ENCODE measurements around the gene BAIAP2. TPM values are rescaled to one million over a fixed set of nuclear protein-coding genes. Genes with fewer than 3 reads are reported as not detected.

BAIAP2 gene
- total RNA-seq, 2 donors from 2014 or later: 8.0 to 11.5 TPM

DNA sequence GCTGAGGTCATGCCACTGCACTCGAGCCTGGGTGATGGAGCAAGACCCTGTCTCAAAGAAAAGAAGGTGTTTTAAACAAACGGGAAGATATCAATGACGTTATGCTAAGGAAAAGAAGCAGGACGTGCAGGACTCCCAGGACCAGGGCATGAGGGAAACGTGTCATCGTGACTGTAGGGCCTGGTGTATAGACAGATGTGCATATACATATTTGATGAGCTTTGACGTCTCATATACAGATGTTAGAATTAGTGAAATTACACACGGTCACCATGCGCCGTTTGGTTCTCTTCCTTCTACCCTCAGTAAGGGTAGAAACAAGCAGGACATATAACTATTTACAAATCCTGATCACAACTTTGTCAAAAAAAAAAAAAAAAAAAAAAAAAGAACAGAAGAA, 112.8 kb downstream of the BAIAP2 start:
- Histone ChIP-seq H3K36me3 (replicated peaks in 1 of 2; ENCODE audit: insufficient read depth in 1 of 2, low read depth in 2 of 2) (no peaks in the 10 kb centered on the region), H3K27ac (no peak overlapping the region), H3K9me3 (no peaks in the 10 kb centered on the region), H3K27me3 (no peaks in the 10 kb centered on the region), H3K4me3 (no peak overlapping the region), H3K4me1 (peaks cover 9% of the 10 kb centered on the region)
- 82 to 90% methylated on average over 10 of the region's 10 CpGs for WGBS, 2 donors
- ATAC-seq (no peak), DNase-seq (no peak)
- no peak for TF ChIP-seq POLR2A (IDR thresholded peaks at IDR 0.05)
- TF ChIP-seq, protein P1, sequence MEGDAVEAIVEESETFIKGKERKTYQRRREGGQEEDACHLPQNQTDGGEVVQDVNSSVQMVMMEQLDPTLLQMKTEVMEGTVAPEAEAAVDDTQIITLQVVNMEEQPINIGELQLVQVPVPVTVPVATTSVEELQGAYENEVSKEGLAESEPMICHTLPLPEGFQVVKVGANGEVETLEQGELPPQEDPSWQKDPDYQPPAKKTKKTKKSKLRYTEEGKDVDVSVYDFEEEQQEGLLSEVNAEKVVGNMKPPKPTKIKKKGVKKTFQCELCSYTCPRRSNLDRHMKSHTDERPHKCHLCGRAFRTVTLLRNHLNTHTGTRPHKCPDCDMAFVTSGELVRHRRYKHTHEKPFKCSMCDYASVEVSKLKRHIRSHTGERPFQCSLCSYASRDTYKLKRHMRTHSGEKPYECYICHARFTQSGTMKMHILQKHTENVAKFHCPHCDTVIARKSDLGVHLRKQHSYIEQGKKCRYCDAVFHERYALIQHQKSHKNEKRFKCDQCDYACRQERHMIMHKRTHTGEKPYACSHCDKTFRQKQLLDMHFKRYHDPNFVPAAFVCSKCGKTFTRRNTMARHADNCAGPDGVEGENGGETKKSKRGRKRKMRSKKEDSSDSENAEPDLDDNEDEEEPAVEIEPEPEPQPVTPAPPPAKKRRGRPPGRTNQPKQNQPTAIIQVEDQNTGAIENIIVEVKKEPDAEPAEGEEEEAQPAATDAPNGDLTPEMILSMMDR (IDR thresholded peaks at IDR 0.05): no peak
- intact Hi-C loops (cut with DNase I): loop anchor here (10.0 kb wide), 1 partner anchor 87 kb away; the partner anchor contains the start of genes NDUFAF8 and TEPSIN

GRCh38 chr17:81148571-81148970, 113.6 kb downstream of the BAIAP2 start:
- TF ChIP-seq, protein P1 (IDR thresholded peaks at IDR 0.05): no peak
- no peak for TF ChIP-seq POLR2A (IDR thresholded peaks at IDR 0.05)
- Histone ChIP-seq H3K27me3 (no peaks in the 10 kb centered on the region), H3K4me1 (no peaks in the 10 kb centered on the region), H3K36me3 (replicated peaks in 1 of 2; ENCODE audit: insufficient read depth in 1 of 2, low read depth in 2 of 2) (no peaks in the 10 kb centered on the region), H3K27ac (no peak overlapping the region), H3K4me3 (no peak overlapping the region), H3K9me3 (no peaks in the 10 kb centered on the region)
- 80 to 93% methylated on average over 13 to 14 of the region's 15 CpGs for WGBS, 2 donors
- ATAC-seq (no peak), DNase-seq (no peak)
- intact Hi-C loops (cut with DNase I): loop anchor here (10.0 kb wide), 1 partner anchor 86 kb away; the partner anchor contains the start of genes NDUFAF8 and TEPSIN

DNA sequence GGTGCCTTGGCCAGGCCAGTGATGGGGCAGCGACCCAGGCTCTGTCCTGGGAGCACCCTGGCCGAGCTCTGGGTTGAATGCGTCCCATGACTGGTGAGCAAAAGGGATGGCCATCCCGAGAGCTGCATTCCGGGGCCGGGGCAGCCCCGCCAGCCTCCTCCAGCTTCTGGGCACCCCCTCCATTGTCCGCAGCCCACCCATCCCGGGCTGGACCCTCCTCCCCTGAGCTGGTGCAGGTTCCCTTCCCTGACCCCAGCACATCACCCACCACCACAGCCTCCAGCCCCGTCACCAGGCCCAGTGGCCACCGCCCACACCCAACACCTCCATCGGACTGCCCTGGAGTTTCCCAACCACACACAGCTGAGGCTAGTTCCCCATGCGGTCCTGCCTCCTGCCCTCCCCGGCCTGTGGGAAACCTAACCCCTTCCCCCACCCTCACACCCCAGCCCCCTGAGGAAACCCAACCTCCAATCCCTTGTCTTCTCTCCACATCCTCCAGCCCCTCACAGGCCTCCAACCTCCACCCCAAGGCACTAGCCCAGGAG, 114.1 kb downstream of the BAIAP2 start:
- TF ChIP-seq, protein P1 (IDR thresholded peaks at IDR 0.05): no peak
- TF ChIP-seq POLR2A (IDR thresholded peaks at IDR 0.05): no peak
- Histone ChIP-seq H3K9me3 (no peaks in the 10 kb centered on the region), H3K27ac (no peak overlapping the region), H3K36me3 (replicated peaks in 1 of 2; ENCODE audit: insufficient read depth in 1 of 2, low read depth in 2 of 2) (no peaks in the 10 kb centered on the region), H3K4me3 (no peak overlapping the region), H3K27me3 (no peaks in the 10 kb centered on the region), H3K4me1 (no peaks in the 10 kb centered on the region)
- 85 to 89% methylated on average over 11 to 14 of the region's 14 CpGs for WGBS, 2 donors
- DNase-seq: peak in 1 of 4 donors; percentile 22
- no peak for ATAC-seq
- intact Hi-C loops (cut with DNase I): loop anchor here (10.0 kb wide), 1 partner anchor 86 kb away; the partner anchor contains the start of genes NDUFAF8 and TEPSIN

- ATAC-seq (no peak), DNase-seq (peak in 1 of 4 donors; percentile 59)
- Histone ChIP-seq H3K4me3 (no peak overlapping the region), H3K36me3 (replicated peaks in 1 of 2; ENCODE audit: insufficient read depth in 1 of 2, low read depth in 2 of 2) (no peaks in the 10 kb centered on the region), H3K9me3 (no peaks in the 10 kb centered on the region), H3K27me3 (no peaks in the 10 kb centered on the region), H3K27ac (no peak overlapping the region), H3K4me1 (no peaks in the 10 kb centered on the region)
- peak in 1 of 3 donors; percentile 27 for TF ChIP-seq POLR2A (IDR thresholded peaks at IDR 0.05)
- TF ChIP-seq, protein P1 (IDR thresholded peaks at IDR 0.05): no peak
- intact Hi-C loops (cut with DNase I): no loop called here
- WGBS, 2 donors: 65 to 80% methylated on average over 7 to 14 of the region's 14 CpGs
Measured at GRCh38 chr17:81150377-81151077, 115.6 kb downstream of the BAIAP2 start.
